ENCODE data around the gene CYP4F2.
"Not testable (repeated sequence)": the region's sequence is repeated elsewhere in the genome, so short reads cannot be mapped to it uniquely, and the experiment has no call there.

CYP4F2 gene

GRCh38 chr19:15897738-15898276, at the start of gene CYP4F2:
CYP4F2 (minus strand) TSS chr19:15898074; CDS start chr19:15897611, 463 bp downstream.
- DNase-seq (ENCODE audit: low read depth in 1 of 2, low spot score in 1 of 2): no peak

GRCh38 chr19:15945301-15945700, 47.4 kb upstream of the CYP4F2 start:
- DNase-seq (ENCODE audit: low read depth in 1 of 2, low spot score in 1 of 2): no peak

GRCh38 chr19:15944401-15944800, 46.5 kb upstream of the CYP4F2 start:
- no peak for DNase-seq (ENCODE audit: low read depth in 1 of 2, low spot score in 1 of 2)

- DNase-seq (ENCODE audit: low read depth in 1 of 2, low spot score in 1 of 2): no peak
These were observed 39.9 kb upstream of the CYP4F2 start for GRCh38 chr19:15937771-15938170.

- DNase-seq (ENCODE audit: low read depth in 1 of 2, low spot score in 1 of 2): no peak
These were observed 39.1 kb upstream of the CYP4F2 start for GRCh38 chr19:15936950-15937349.

- no peak for DNase-seq (ENCODE audit: low read depth in 1 of 2, low spot score in 1 of 2)
These were observed 38.3 kb upstream of the CYP4F2 start for GRCh38 chr19:15936173-15936572.

- no peak for DNase-seq (ENCODE audit: low read depth in 1 of 2, low spot score in 1 of 2)
These were observed 37.4 kb upstream of the CYP4F2 start for GRCh38 chr19:15935167-15935702.

GRCh38 chr19:15934332-15935078, 36.6 kb upstream of the CYP4F2 start, which contains the start of gene CYP4F11:
CYP4F11 (minus strand) TSS chr19:15934529; CDS start chr19:15934408, 121 bp downstream.
- DNase-seq (ENCODE audit: low read depth in 1 of 2, low spot score in 1 of 2): no peak

- not testable (repeated sequence) for DNase-seq (ENCODE audit: low read depth in 1 of 2, low spot score in 1 of 2)
These were observed 36.0 kb upstream of the CYP4F2 start for GRCh38 chr19:15933761-15934331.

GRCh38 chr19:15928321-15928720, 30.4 kb upstream of the CYP4F2 start:
- no peak for DNase-seq (ENCODE audit: low read depth in 1 of 2, low spot score in 1 of 2)

GRCh38 chr19:15926484-15926883, 28.6 kb upstream of the CYP4F2 start:
- DNase-seq (ENCODE audit: low read depth in 1 of 2, low spot score in 1 of 2): no peak

GRCh38 chr19:15923702-15924101, 25.8 kb upstream of the CYP4F2 start:
- DNase-seq (ENCODE audit: low read depth in 1 of 2, low spot score in 1 of 2): no peak

GRCh38 chr19:15922021-15922420, 24.1 kb upstream of the CYP4F2 start:
- no peak for DNase-seq (ENCODE audit: low read depth in 1 of 2, low spot score in 1 of 2)

- DNase-seq (ENCODE audit: low read depth in 1 of 2, low spot score in 1 of 2): no peak
These were observed 21.4 kb upstream of the CYP4F2 start for GRCh38 chr19:15919243-15919642.

GRCh38 chr19:15915109-15915508, 17.2 kb upstream of the CYP4F2 start:
- DNase-seq (ENCODE audit: low read depth in 1 of 2, low spot score in 1 of 2): no peak

- no peak for DNase-seq (ENCODE audit: low read depth in 1 of 2, low spot score in 1 of 2)
These were observed 16.0 kb upstream of the CYP4F2 start for GRCh38 chr19:15913830-15914229.

GRCh38 chr19:15913384-15913783, 15.5 kb upstream of the CYP4F2 start:
- no peak for DNase-seq (ENCODE audit: low read depth in 1 of 2, low spot score in 1 of 2)

- no peak for DNase-seq (ENCODE audit: low read depth in 1 of 2, low spot score in 1 of 2)
These were observed 13.8 kb upstream of the CYP4F2 start for GRCh38 chr19:15911599-15912235.

- no peak for DNase-seq (ENCODE audit: low read depth in 1 of 2, low spot score in 1 of 2)
These were observed 7.2 kb upstream of the CYP4F2 start for GRCh38 chr19:15905026-15905425.

- not testable (repeated sequence) for DNase-seq (ENCODE audit: low read depth in 1 of 2, low spot score in 1 of 2)
These were observed 5.0 kb upstream of the CYP4F2 start for GRCh38 chr19:15902898-15903297.

- no peak for DNase-seq (ENCODE audit: low read depth in 1 of 2, low spot score in 1 of 2)
These were observed 4.4 kb upstream of the CYP4F2 start for GRCh38 chr19:15902254-15902653.

- DNase-seq (ENCODE audit: low read depth in 1 of 2, low spot score in 1 of 2): no peak
These were observed 2.6 kb upstream of the CYP4F2 start for GRCh38 chr19:15900504-15900903.
